ENCODE results near the gene CRYZL1. TPM values are rescaled to one million over a fixed set of nuclear protein-coding genes. Genes with fewer than 3 reads are reported as not detected.

Gene CRYZL1
- total and polyA plus RNA-seq, 9 donors = 21.2 to 35.9 (median 29.9) TPM

GRCh38 chr21:33557447-33557846 lies 84.1 kb downstream of the CRYZL1 start:
- no peaks in the 10 kb centered on the region for H3K27me3 ChIP-seq (ENCODE audit: control insufficient read depth, insufficient read depth, low read length)
- H3K36me3 ChIP-seq (ENCODE audit: control insufficient read depth, insufficient read depth, low read length) = peaks cover 58% of the 10 kb centered on the region
- no peak overlapping the region for H3K27ac ChIP-seq (ENCODE audit: low read length)
- H3K4me3 ChIP-seq (ENCODE audit: low read length) = no peak overlapping the region
- H3K4me1 ChIP-seq (ENCODE audit: control insufficient read depth, insufficient read depth, low read length) = no peaks in the 10 kb centered on the region
- no peak for DNase-seq
- WGBS (ENCODE audit: insufficient coverage) = 94% methylated on average over 13 of the region's 19 CpGs
- H3K9me3 ChIP-seq (replicated peaks; ENCODE audit: control insufficient read depth, low read depth, low read length) = no peaks in the 10 kb centered on the region

- no peaks in the 10 kb centered on the region for H3K9me3 ChIP-seq (replicated peaks; ENCODE audit: control insufficient read depth, low read depth, low read length)
- H3K36me3 ChIP-seq (ENCODE audit: control insufficient read depth, insufficient read depth, low read length) = peaks cover 71% of the 10 kb centered on the region
- H3K4me1 ChIP-seq (ENCODE audit: control insufficient read depth, insufficient read depth, low read length) = no peaks in the 10 kb centered on the region
- 97% methylated on average over 22 of the region's 32 CpGs for WGBS (ENCODE audit: insufficient coverage)
- no peak for DNase-seq
- no peak overlapping the region for H3K4me3 ChIP-seq (ENCODE audit: low read length)
- H3K27me3 ChIP-seq (ENCODE audit: control insufficient read depth, insufficient read depth, low read length) = no peaks in the 10 kb centered on the region
- no peak overlapping the region for H3K27ac ChIP-seq (ENCODE audit: low read length)
Observed at GRCh38 chr21:33554982-33555344, 86.6 kb downstream of the CRYZL1 start.

- Histone ChIP-seq H3K4me3 (ENCODE audit: low read length) (no peak overlapping the region), H3K4me1 (ENCODE audit: control insufficient read depth, insufficient read depth, low read length) (no peaks in the 10 kb centered on the region), H3K27ac (ENCODE audit: low read length) (no peak overlapping the region), H3K27me3 (ENCODE audit: control insufficient read depth, insufficient read depth, low read length) (no peaks in the 10 kb centered on the region), H3K36me3 (ENCODE audit: control insufficient read depth, insufficient read depth, low read length) (peaks cover 72% of the 10 kb centered on the region), H3K9me3 (replicated peaks; ENCODE audit: control insufficient read depth, low read depth, low read length) (no peaks in the 10 kb centered on the region)
- 95% methylated on average over 18 of the region's 18 CpGs for WGBS (ENCODE audit: insufficient coverage)
- no peak for DNase-seq
Observed at GRCh38 chr21:33554236-33554981, 87.1 kb downstream of the CRYZL1 start.

- no peak overlapping the region for H3K4me3 ChIP-seq (ENCODE audit: low read length)
- H3K4me1 ChIP-seq (ENCODE audit: control insufficient read depth, insufficient read depth, low read length) = no peaks in the 10 kb centered on the region
- no peak for DNase-seq
- WGBS (ENCODE audit: insufficient coverage) = 99% methylated on average over 12 of the region's 12 CpGs
- no peak overlapping the region for H3K27ac ChIP-seq (ENCODE audit: low read length)
- H3K27me3 ChIP-seq (ENCODE audit: control insufficient read depth, insufficient read depth, low read length) = no peaks in the 10 kb centered on the region
- H3K36me3 ChIP-seq (ENCODE audit: control insufficient read depth, insufficient read depth, low read length) = peaks cover 74% of the 10 kb centered on the region
- no peaks in the 10 kb centered on the region for H3K9me3 ChIP-seq (replicated peaks; ENCODE audit: control insufficient read depth, low read depth, low read length)
Observed at GRCh38 chr21:33552999-33553598, 88.4 kb downstream of the CRYZL1 start.

- Histone ChIP-seq H3K4me1 (ENCODE audit: control insufficient read depth, insufficient read depth, low read length) (no peaks in the 10 kb centered on the region), H3K4me3 (ENCODE audit: low read length) (no peak overlapping the region), H3K27me3 (ENCODE audit: control insufficient read depth, insufficient read depth, low read length) (no peaks in the 10 kb centered on the region), H3K36me3 (ENCODE audit: control insufficient read depth, insufficient read depth, low read length) (peaks cover 66% of the 10 kb centered on the region), H3K27ac (ENCODE audit: low read length) (no peak overlapping the region), H3K9me3 (replicated peaks; ENCODE audit: control insufficient read depth, low read depth, low read length) (no peaks in the 10 kb centered on the region)
- 98% methylated on average over 24 of the region's 24 CpGs for WGBS (ENCODE audit: insufficient coverage)
- no peak for DNase-seq
Observed at GRCh38 chr21:33552093-33552998, 89.2 kb downstream of the CRYZL1 start.

GRCh38 chr21:33551664-33552063 lies 89.9 kb downstream of the CRYZL1 start:
- no peak overlapping the region for H3K4me3 ChIP-seq (ENCODE audit: low read length)
- H3K9me3 ChIP-seq (replicated peaks; ENCODE audit: control insufficient read depth, low read depth, low read length) = no peaks in the 10 kb centered on the region
- no peak for DNase-seq
- H3K27me3 ChIP-seq (ENCODE audit: control insufficient read depth, insufficient read depth, low read length) = no peaks in the 10 kb centered on the region
- H3K27ac ChIP-seq (ENCODE audit: low read length) = no peak overlapping the region
- 100% methylated on average over 2 of the region's 2 CpGs for WGBS (ENCODE audit: insufficient coverage)
- peaks cover 63% of the 10 kb centered on the region for H3K36me3 ChIP-seq (ENCODE audit: control insufficient read depth, insufficient read depth, low read length)
- H3K4me1 ChIP-seq (ENCODE audit: control insufficient read depth, insufficient read depth, low read length) = no peaks in the 10 kb centered on the region

- over 99% methylated on average over 22 of the region's 23 CpGs for WGBS (ENCODE audit: insufficient coverage)
- Histone ChIP-seq H3K27me3 (ENCODE audit: control insufficient read depth, insufficient read depth, low read length) (no peaks in the 10 kb centered on the region), H3K9me3 (replicated peaks; ENCODE audit: control insufficient read depth, low read depth, low read length) (no peaks in the 10 kb centered on the region), H3K4me3 (ENCODE audit: low read length) (no peak overlapping the region), H3K27ac (ENCODE audit: low read length) (no peak overlapping the region), H3K36me3 (ENCODE audit: control insufficient read depth, insufficient read depth, low read length) (peaks cover 63% of the 10 kb centered on the region), H3K4me1 (ENCODE audit: control insufficient read depth, insufficient read depth, low read length) (no peaks in the 10 kb centered on the region)
- no peak for DNase-seq
Observed at GRCh38 chr21:33550772-33551660, 90.5 kb downstream of the CRYZL1 start.

- Histone ChIP-seq H3K4me1 (ENCODE audit: control insufficient read depth, insufficient read depth, low read length) (no peaks in the 10 kb centered on the region), H3K4me3 (ENCODE audit: low read length) (no peak overlapping the region), H3K27ac (ENCODE audit: low read length) (no peak overlapping the region), H3K9me3 (replicated peaks; ENCODE audit: control insufficient read depth, low read depth, low read length) (no peaks in the 10 kb centered on the region), H3K27me3 (ENCODE audit: control insufficient read depth, insufficient read depth, low read length) (no peaks in the 10 kb centered on the region), H3K36me3 (ENCODE audit: control insufficient read depth, insufficient read depth, low read length) (peaks cover 62% of the 10 kb centered on the region)
- no peak for DNase-seq
- WGBS (ENCODE audit: insufficient coverage) = 98% methylated on average over 19 of the region's 19 CpGs
Observed at GRCh38 chr21:33549848-33550771, 91.4 kb downstream of the CRYZL1 start.

- H3K27me3 ChIP-seq (ENCODE audit: control insufficient read depth, insufficient read depth, low read length) = no peaks in the 10 kb centered on the region
- peaks cover 24% of the 10 kb centered on the region for H3K36me3 ChIP-seq (ENCODE audit: control insufficient read depth, insufficient read depth, low read length)
- H3K4me3 ChIP-seq (ENCODE audit: low read length) = no peak overlapping the region
- peak; percentile 21 for DNase-seq
- 89% methylated on average over 1 of the region's 3 CpGs for WGBS (ENCODE audit: insufficient coverage)
- H3K27ac ChIP-seq (ENCODE audit: low read length) = no peak overlapping the region
- H3K9me3 ChIP-seq (replicated peaks; ENCODE audit: control insufficient read depth, low read depth, low read length) = no peaks in the 10 kb centered on the region
- H3K4me1 ChIP-seq (ENCODE audit: control insufficient read depth, insufficient read depth, low read length) = peaks cover 4% of the 10 kb centered on the region
Observed at GRCh38 chr21:33546086-33546485, 95.5 kb downstream of the CRYZL1 start.
